Cerebellar nuclear complex (tissue), 1 donor: ENCODE measurements around the gene MALT1.

Source experiments
- DNase-seq, 2 experiments: peaks; one replicate each; lab custom pipeline; 2025; lab: John Stamatoyannopoulos, UW

Gene MALT1

GRCh38 chr18:58653814-58654509 is 17.3 kb upstream of the MALT1 start:
- DNase-seq: no peak

- no peak for DNase-seq
These were observed 16.2 kb upstream of the MALT1 start for GRCh38 chr18:58654896-58655614.

GRCh38 chr18:58657081-58657480 is 14.2 kb upstream of the MALT1 start:
- DNase-seq: no peak

- DNase-seq: no peak
These were observed 13.8 kb upstream of the MALT1 start for GRCh38 chr18:58657494-58657893.

GRCh38 chr18:58659691-58660090 is 11.6 kb upstream of the MALT1 start:
- no peak for DNase-seq

GRCh38 chr18:58660915-58661314 is 10.3 kb upstream of the MALT1 start:
- DNase-seq: no peak

- no peak for DNase-seq
These were observed 9.8 kb upstream of the MALT1 start for GRCh38 chr18:58661423-58661822.

- no peak for DNase-seq
These were observed 9.1 kb upstream of the MALT1 start for GRCh38 chr18:58662118-58662517.

GRCh38 chr18:58666176-58666575 is 5.1 kb upstream of the MALT1 start:
- DNase-seq: no peak

- no peak for DNase-seq
These were observed 3.1 kb upstream of the MALT1 start for GRCh38 chr18:58668211-58668610.

GRCh38 chr18:58668897-58669296 is 2.4 kb upstream of the MALT1 start:
- no peak for DNase-seq

GRCh38 chr18:58669731-58670378 is 1.4 kb upstream of the MALT1 start:
- DNase-seq: no peak

GRCh38 chr18:58670404-58671110 is 708 bp upstream of the MALT1 start:
- no peak for DNase-seq

- DNase-seq: no peak
These were observed 633 bp downstream of the MALT1 start for GRCh38 chr18:58671632-58672564.

GRCh38 chr18:58674159-58674558 is 2.9 kb downstream of the MALT1 start:
- DNase-seq: no peak

GRCh38 chr18:58674863-58675472 is 3.7 kb downstream of the MALT1 start:
- no peak for DNase-seq

GRCh38 chr18:58676270-58676669 is 5.0 kb downstream of the MALT1 start:
- no peak for DNase-seq

GRCh38 chr18:58682429-58683069 is 11.3 kb downstream of the MALT1 start:
- no peak for DNase-seq

- DNase-seq: no peak
These were observed 16.6 kb downstream of the MALT1 start for GRCh38 chr18:58687871-58688308.

- no peak for DNase-seq
These were observed 19.0 kb downstream of the MALT1 start for GRCh38 chr18:58690259-58690658.
